OCI-LY1 (cell line): ENCODE results near the gene RTL10.

ENCODE experiments used
- H2AFZ ChIP-seq: fragments of 200-600 bp; sonication (generic), shearing (Covaris generic); 2 replicates; pipeline ENCODE4 v1.6.0; 2014; ENCODE audit warnings: antibody characterized with exemption, mild to moderate bottlenecking, low read length
- H3F3A ChIP-seq: fragments of 200-600 bp; sonication (generic), shearing (Covaris generic); 2 replicates; pipeline ENCODE4 v1.6.0; 2014; ENCODE audit warnings: mild to moderate bottlenecking, antibody characterized with exemption, low read length, moderate library complexity; ENCODE audit not compliant: insufficient read depth
- H3K27ac ChIP-seq: fragments of 200-600 bp; sonication (generic); 2 replicates; pipeline ENCODE4 v1.5.1; 2014; ENCODE audit warnings: low read length, mixed run types, mild to moderate bottlenecking, low read depth; ENCODE audit not compliant: poor library complexity, severe bottlenecking
- H3K27me3 ChIP-seq: fragments of 200-600 bp; sonication (generic); 2 replicates; pipeline ENCODE4 v1.6.0; 2014; ENCODE audit warnings: antibody characterized with exemption, mild to moderate bottlenecking, low read length, moderate library complexity; ENCODE audit not compliant: insufficient read depth
- H3K36me3 ChIP-seq: fragments of 200-600 bp; sonication (generic); 2 replicates; pipeline ENCODE4 v1.6.1; 2014; ENCODE audit warnings: mild to moderate bottlenecking, antibody characterized with exemption, low read length, moderate library complexity, mixed read lengths; ENCODE audit not compliant: insufficient read depth
- H3K4me1 ChIP-seq: fragments of 200-600 bp; sonication (generic); 2 replicates; pipeline ENCODE4 v1.5.1; 2014; ENCODE audit warnings: mild to moderate bottlenecking, low read length, moderate library complexity; ENCODE audit not compliant: insufficient read depth, severe bottlenecking
- H3K4me2 ChIP-seq: fragments of 200-600 bp; sonication (generic), shearing (Covaris generic); 2 replicates; pipeline ENCODE4 v1.6.1; 2014; ENCODE audit warnings: low read length
- H3K4me3 ChIP-seq: fragments of 200-600 bp; sonication (generic); 2 replicates; pipeline ENCODE4 v1.5.1; 2014; ENCODE audit warnings: low read length, low read depth, mild to moderate bottlenecking, mixed read lengths; ENCODE audit not compliant: poor library complexity, severe bottlenecking
- H3K79me2 ChIP-seq: fragments of 200-600 bp; shearing (Covaris generic); 2 replicates; pipeline ENCODE4 v1.6.1; 2016; ENCODE audit warnings: mixed run types, low read length, mixed read lengths; ENCODE audit not compliant: insufficient read depth
- H3K9ac ChIP-seq: fragments of 200-600 bp; sonication (generic), shearing (Covaris generic); 2 replicates; pipeline ENCODE4 v1.6.1; 2014; ENCODE audit warnings: mild to moderate bottlenecking, low read length, mixed read lengths
- H3K9me2 ChIP-seq: fragments of 200-600 bp; sonication (generic), shearing (Covaris generic); 2 replicates; pipeline ENCODE4 v1.6.1; 2014; ENCODE audit warnings: low read depth, mild to moderate bottlenecking, low read length, mixed read lengths
- H3K9me3 ChIP-seq: fragments of 200-600 bp; shearing (Covaris generic); 2 replicates; pipeline ENCODE4 v1.6.1; 2014; ENCODE audit warnings: low read length, mixed read lengths
- H4K20me1 ChIP-seq: fragments of 200-600 bp; sonication (generic), shearing (Covaris generic); 2 replicates; pipeline ENCODE4 v1.6.0; 2016; ENCODE audit warnings: mild to moderate bottlenecking, low read length; ENCODE audit not compliant: insufficient read depth
- CTCF ChIP-seq: fragments of 200-600 bp; sonication (generic), shearing (Covaris generic); IDR thresholded peaks from 2 replicates; pipeline ENCODE4 v1.5.1; 2017; ENCODE audit warnings: mild to moderate bottlenecking, antibody characterized with exemption, low read length, moderate library complexity, mixed read lengths
- EZH2 ChIP-seq: fragments of 200-600 bp; sonication (generic), shearing (Covaris generic); IDR thresholded peaks from 2 replicates; pipeline ENCODE4 v1.8.0; 2017; ENCODE audit warnings: borderline replicate concordance, mixed run types, mild to moderate bottlenecking, antibody characterized with exemption, low read length, moderate library complexity, mixed read lengths

Gene RTL10

GRCh38 chr22:19879643-19879991 lies 24.9 kb upstream of the RTL10 start:
- Histone ChIP-seq H4K20me1 (no peaks in the 10 kb centered on the region), H3F3A (no peaks in the 10 kb centered on the region), H2AFZ (no peak overlapping the region), H3K27ac (no peak overlapping the region), H3K4me3 (no peak overlapping the region), H3K27me3 (no peaks in the 10 kb centered on the region), H3K9ac (no peak overlapping the region), H3K9me2 (no peaks in the 10 kb centered on the region), H3K79me2 (no peaks in the 10 kb centered on the region), H3K4me1 (peaks cover 8% of the 10 kb centered on the region), H3K9me3 (no peaks in the 10 kb centered on the region), H3K4me2 (no peak overlapping the region), H3K36me3 (no peaks in the 10 kb centered on the region)
- TF ChIP-seq EZH2 (no peak), CTCF (no peak)

- Histone ChIP-seq H3K9me2 (no peaks in the 10 kb centered on the region), H3K4me2 (no peak overlapping the region), H3K36me3 (no peaks in the 10 kb centered on the region), H2AFZ (no peak overlapping the region), H3K4me3 (no peak overlapping the region), H3K4me1 (peaks cover 12% of the 10 kb centered on the region), H3K9ac (no peak overlapping the region), H4K20me1 (no peaks in the 10 kb centered on the region), H3K9me3 (no peaks in the 10 kb centered on the region), H3K79me2 (no peaks in the 10 kb centered on the region), H3F3A (no peaks in the 10 kb centered on the region), H3K27ac (no peak overlapping the region), H3K27me3 (no peaks in the 10 kb centered on the region)
- TF ChIP-seq CTCF (no peak), EZH2 (no peak)
Measured at GRCh38 chr22:19879246-19879570, 24.5 kb upstream of the RTL10 start.

- no peak overlapping the region for H3K4me3 ChIP-seq
- no peaks in the 10 kb centered on the region for H3F3A ChIP-seq
- no peaks in the 10 kb centered on the region for H3K36me3 ChIP-seq
- no peaks in the 10 kb centered on the region for H4K20me1 ChIP-seq
- H3K79me2 ChIP-seq = no peaks in the 10 kb centered on the region
- H3K27me3 ChIP-seq = no peaks in the 10 kb centered on the region; the same call in 1 of the 2 replicates
- H3K4me2 ChIP-seq = no peak overlapping the region
- TF ChIP-seq CTCF (no peak), EZH2 (no peak)
- H3K9me2 ChIP-seq = no peaks in the 10 kb centered on the region
- H2AFZ ChIP-seq = no peak overlapping the region
- H3K27ac ChIP-seq = no peak overlapping the region
- no peak overlapping the region for H3K9ac ChIP-seq
- H3K9me3 ChIP-seq = no peaks in the 10 kb centered on the region
- H3K4me1 ChIP-seq = peaks cover 12% of the 10 kb centered on the region
Measured at GRCh38 chr22:19878461-19879245, 24.0 kb upstream of the RTL10 start.
